ENCODE data around the gene NUCB1.

NUCB1 gene

GRCh38 chr19:48961673-48962028 lies 61.5 kb downstream of the NUCB1 start:
- Histone ChIP-seq H3K27me3 (ENCODE audit: control insufficient read depth, insufficient read depth, low read length) (no peaks in the 10 kb centered on the region), H3K4me1 (ENCODE audit: control insufficient read depth, low read depth, low read length) (peaks cover 14% of the 10 kb centered on the region), H3K9ac (ENCODE audit: low read length) (no peak overlapping the region)

DNA sequence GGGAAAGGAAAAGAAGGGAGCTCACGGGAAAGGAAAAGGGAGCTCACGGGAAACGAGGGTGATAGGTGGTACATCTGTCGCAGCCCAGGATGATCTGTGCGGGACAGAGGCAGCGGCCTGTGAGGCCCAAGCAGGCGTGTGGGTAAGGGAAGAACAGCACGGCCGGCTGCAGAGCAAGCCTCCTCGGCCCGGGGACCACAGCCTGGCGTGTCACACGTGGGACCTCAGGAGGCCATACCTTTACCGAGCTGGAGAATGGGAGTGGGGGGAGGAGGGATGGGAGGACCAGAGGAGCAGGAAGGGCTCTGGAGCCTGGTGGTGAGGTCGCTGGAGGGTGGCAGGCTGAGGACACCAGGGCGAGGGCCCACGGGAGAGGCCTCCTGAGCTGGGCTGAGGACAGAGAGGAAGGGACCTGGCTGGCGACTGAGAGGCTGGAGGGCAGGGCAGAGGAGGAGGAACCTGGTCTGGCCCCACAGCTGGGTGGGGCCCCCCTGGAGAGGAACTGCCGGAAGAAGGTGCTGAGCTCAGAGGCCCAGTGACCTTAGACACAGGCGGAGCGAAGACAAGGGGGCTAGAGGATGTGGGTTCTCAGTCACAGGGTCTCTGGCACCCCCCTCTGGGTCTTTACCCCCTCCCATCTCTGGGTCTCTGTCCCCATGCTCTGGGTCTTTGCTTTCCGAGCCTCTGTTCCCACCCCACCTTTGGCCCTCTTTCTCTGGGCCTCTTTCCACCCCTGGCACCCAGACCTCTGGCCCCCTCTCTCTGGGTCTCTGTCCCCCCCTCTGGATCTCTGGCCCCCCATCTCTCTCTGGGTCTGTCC lies 62.1 kb downstream of the NUCB1 start:
- Histone ChIP-seq H3K4me1 (ENCODE audit: control insufficient read depth, low read depth, low read length) (peaks cover 14% of the 10 kb centered on the region), H3K9ac (ENCODE audit: low read length) (no peak overlapping the region), H3K27me3 (ENCODE audit: control insufficient read depth, insufficient read depth, low read length) (no peaks in the 10 kb centered on the region), H3K27ac (ENCODE audit: low read length) (no peak overlapping the region), H3K36me3 (ENCODE audit: control insufficient read depth, low read depth, low read length) (peaks cover 12% of the 10 kb centered on the region), H3K9me3 (ENCODE audit: control insufficient read depth, low read depth, low read length) (no peaks in the 10 kb centered on the region), H3K4me3 (ENCODE audit: low read length) (no peak overlapping the region)

More at GRCh38 chr19:48961673-48962028, 61.5 kb downstream of the NUCB1 start:
- Histone ChIP-seq H3K36me3 (ENCODE audit: control insufficient read depth, low read depth, low read length) (peaks cover 7% of the 10 kb centered on the region), H3K4me3 (ENCODE audit: low read length) (no peak overlapping the region), H3K27ac (ENCODE audit: low read length) (no peak overlapping the region), H3K9me3 (ENCODE audit: control insufficient read depth, low read depth, low read length) (no peaks in the 10 kb centered on the region)

- Histone ChIP-seq H3K9ac (ENCODE audit: low read length) (no peak overlapping the region), H3K9me3 (ENCODE audit: control insufficient read depth, low read depth, low read length) (no peaks in the 10 kb centered on the region), H3K36me3 (ENCODE audit: control insufficient read depth, low read depth, low read length) (peaks cover 12% of the 10 kb centered on the region), H3K27ac (ENCODE audit: low read length) (no peak overlapping the region), H3K4me1 (ENCODE audit: control insufficient read depth, low read depth, low read length) (peaks cover 14% of the 10 kb centered on the region), H3K4me3 (ENCODE audit: low read length) (no peak overlapping the region), H3K27me3 (ENCODE audit: control insufficient read depth, insufficient read depth, low read length) (no peaks in the 10 kb centered on the region)
These were observed 62.7 kb downstream of the NUCB1 start for GRCh38 chr19:48962849-48963165.

DNA sequence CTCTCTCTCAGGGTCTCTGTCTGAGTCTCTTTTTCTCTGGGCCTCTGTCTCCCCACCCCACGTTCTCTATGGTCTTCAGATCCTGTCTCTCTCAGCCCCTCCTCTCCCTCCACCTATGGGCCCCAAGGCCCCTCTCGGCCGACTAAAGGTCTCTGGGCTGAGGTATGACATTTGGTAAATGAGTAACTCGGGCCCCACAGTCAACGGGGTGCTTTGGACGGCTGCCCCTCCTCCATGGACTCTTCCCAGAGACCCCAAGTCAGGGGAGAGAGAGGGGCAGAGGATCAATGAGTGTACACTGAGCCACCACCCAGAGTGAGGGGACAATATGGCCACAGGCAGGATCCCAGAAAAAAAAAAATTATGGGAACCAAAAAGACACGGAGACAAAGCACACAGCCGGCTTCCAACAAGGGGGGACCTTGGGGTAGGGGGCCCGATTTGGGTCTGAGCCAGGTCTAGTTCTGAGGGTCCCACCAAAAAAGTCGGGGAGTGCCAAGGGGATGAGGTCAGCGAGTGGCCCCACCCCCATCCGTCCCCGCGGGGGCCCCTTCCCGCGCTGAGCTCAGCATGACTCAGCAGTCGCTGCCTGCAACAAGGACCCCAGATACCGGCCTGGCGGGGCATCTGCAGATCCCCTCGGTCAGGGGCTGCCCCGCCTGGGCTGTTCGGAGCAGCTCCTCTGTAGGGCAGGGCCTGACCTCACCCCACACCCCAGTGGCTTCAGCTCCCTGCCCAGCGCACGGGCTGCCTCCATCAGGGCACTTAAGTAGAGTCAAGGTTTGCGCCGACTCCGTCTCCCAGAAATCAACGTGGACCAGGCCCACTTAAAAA lies 63.5 kb downstream of the NUCB1 start:
- Histone ChIP-seq H3K27me3 (ENCODE audit: control insufficient read depth, insufficient read depth, low read length) (no peaks in the 10 kb centered on the region), H3K4me1 (ENCODE audit: control insufficient read depth, low read depth, low read length) (peaks cover 14% of the 10 kb centered on the region), H3K9ac (ENCODE audit: low read length) (peak overlapping the region; percentile 71), H3K4me3 (ENCODE audit: low read length) (peak overlapping the region; percentile 53), H3K36me3 (ENCODE audit: control insufficient read depth, low read depth, low read length) (peaks cover 15% of the 10 kb centered on the region), H3K9me3 (ENCODE audit: control insufficient read depth, low read depth, low read length) (no peaks in the 10 kb centered on the region), H3K27ac (ENCODE audit: low read length) (peak overlapping the region; percentile 50)

DNA sequence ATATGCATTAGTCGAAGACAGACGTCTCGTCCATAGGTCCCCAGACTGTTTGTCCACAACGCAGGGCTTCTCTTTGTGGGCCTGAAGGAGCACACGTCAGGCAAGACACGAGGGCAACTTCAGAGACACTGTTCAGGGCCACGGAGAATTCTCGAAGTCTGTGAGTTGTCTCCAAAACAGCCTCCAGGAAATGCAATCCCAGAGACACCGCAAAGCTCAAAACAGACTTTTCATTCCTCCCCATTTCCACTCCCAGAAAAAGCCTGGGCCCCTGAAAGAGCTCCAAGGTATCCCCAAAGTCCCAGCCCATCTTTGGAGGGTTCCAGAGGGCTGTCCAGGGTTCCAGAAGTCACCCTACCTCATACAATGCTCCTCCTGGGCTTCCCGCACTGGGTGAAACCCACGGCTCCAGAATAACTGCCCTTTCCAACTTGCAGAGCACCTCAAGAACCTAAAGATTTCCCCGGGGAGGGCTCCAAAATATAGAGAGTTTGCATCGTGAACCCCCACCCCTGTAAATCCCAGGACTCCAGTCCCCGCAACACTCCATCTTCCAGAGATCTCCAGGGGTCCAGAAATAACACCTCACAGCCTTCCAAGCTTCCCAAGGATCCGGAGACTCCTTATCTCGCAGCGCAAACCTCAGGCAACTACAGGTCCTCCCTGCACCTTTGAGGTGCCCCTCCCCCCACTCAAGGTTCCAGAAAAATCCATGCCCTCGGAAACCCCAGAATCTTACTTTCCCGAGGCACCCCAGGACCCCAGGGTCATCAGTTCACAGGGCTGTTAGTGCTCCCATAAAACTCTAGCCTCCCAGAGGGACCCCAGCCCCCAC lies 64.3 kb downstream of the NUCB1 start:
- peak overlapping the region; percentile 71 for H3K9ac ChIP-seq (ENCODE audit: low read length)
- peak overlapping the region; percentile 53 for H3K4me3 ChIP-seq (ENCODE audit: low read length)
- H3K4me1 ChIP-seq (ENCODE audit: control insufficient read depth, low read depth, low read length), result peaks cover 14% of the 10 kb centered on the region
- H3K36me3 ChIP-seq (ENCODE audit: control insufficient read depth, low read depth, low read length), result peaks cover 15% of the 10 kb centered on the region
- H3K27me3 ChIP-seq (ENCODE audit: control insufficient read depth, insufficient read depth, low read length), result no peaks in the 10 kb centered on the region
- no peaks in the 10 kb centered on the region for H3K9me3 ChIP-seq (ENCODE audit: control insufficient read depth, low read depth, low read length)
- peak overlapping the region; percentile 50 for H3K27ac ChIP-seq (ENCODE audit: low read length)

GRCh38 chr19:48965040-48965805 lies 65.1 kb downstream of the NUCB1 start, which contains the start of gene FTL:
TSS of gene FTL (plus strand) at chr19:48965309. CDS start at chr19:48965508, 199 bp downstream.
- H3K9me3 ChIP-seq (ENCODE audit: control insufficient read depth, low read depth, low read length), result no peaks in the 10 kb centered on the region
- no peaks in the 10 kb centered on the region for H3K27me3 ChIP-seq (ENCODE audit: control insufficient read depth, insufficient read depth, low read length)
- H3K27ac ChIP-seq (ENCODE audit: low read length), result peak within 1 kb of the TSS; percentile 66
- peaks cover 15% of the 10 kb centered on the region for H3K36me3 ChIP-seq (ENCODE audit: control insufficient read depth, low read depth, low read length)
- H3K4me3 ChIP-seq (ENCODE audit: low read length), result peak within 1 kb of the TSS; percentile 95
- peak within 1 kb of the TSS; percentile 92 for H3K9ac ChIP-seq (ENCODE audit: low read length)
- peaks cover 14% of the 10 kb centered on the region for H3K4me1 ChIP-seq (ENCODE audit: control insufficient read depth, low read depth, low read length)

DNA sequence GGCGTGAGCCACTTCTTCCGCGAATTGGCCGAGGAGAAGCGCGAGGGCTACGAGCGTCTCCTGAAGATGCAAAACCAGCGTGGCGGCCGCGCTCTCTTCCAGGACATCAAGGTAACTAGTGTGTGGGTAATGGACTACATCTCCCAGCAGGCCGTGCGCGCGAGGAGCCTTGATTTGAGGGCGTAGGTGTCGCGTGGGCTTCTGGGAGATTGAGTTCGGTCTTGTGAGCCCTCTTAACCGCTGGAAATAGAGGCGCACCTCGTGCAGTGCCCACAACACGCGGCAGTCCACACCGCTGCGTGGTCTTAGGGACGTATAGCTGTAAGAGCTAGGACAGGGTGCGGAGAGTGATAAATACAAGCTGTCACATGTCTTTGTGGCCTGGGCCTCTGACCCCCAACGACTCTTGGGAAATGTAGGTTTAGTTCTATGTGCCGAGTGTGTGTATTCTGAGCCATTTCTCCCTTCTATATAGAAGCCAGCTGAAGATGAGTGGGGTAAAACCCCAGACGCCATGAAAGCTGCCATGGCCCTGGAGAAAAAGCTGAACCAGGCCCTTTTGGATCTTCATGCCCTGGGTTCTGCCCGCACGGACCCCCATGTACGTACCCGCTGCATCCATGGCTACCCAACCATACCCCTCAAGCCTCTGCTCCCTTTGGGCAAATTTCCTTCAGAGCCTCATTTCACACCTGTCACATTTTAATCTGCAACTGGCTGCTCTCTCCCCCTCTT lies 65.9 kb downstream of the NUCB1 start:
- Histone ChIP-seq H3K36me3 (ENCODE audit: control insufficient read depth, low read depth, low read length) (peaks cover 15% of the 10 kb centered on the region), H3K4me3 (ENCODE audit: low read length) (peak overlapping the region; percentile 95), H3K27me3 (ENCODE audit: control insufficient read depth, insufficient read depth, low read length) (no peaks in the 10 kb centered on the region), H3K9me3 (ENCODE audit: control insufficient read depth, low read depth, low read length) (no peaks in the 10 kb centered on the region), H3K27ac (ENCODE audit: low read length) (peak overlapping the region; percentile 66), H3K4me1 (ENCODE audit: control insufficient read depth, low read depth, low read length) (peaks cover 14% of the 10 kb centered on the region), H3K9ac (ENCODE audit: low read length) (peak overlapping the region; percentile 92)

GRCh38 chr19:48966541-48967345 lies 66.6 kb downstream of the NUCB1 start:
- Histone ChIP-seq H3K4me1 (ENCODE audit: control insufficient read depth, low read depth, low read length) (peaks cover 14% of the 10 kb centered on the region), H3K36me3 (ENCODE audit: control insufficient read depth, low read depth, low read length) (peaks cover 15% of the 10 kb centered on the region), H3K9ac (ENCODE audit: low read length) (no peak overlapping the region), H3K9me3 (ENCODE audit: control insufficient read depth, low read depth, low read length) (no peaks in the 10 kb centered on the region), H3K4me3 (ENCODE audit: low read length) (peak overlapping the region; percentile 95), H3K27ac (ENCODE audit: low read length) (no peak overlapping the region), H3K27me3 (ENCODE audit: control insufficient read depth, insufficient read depth, low read length) (no peaks in the 10 kb centered on the region)

DNA sequence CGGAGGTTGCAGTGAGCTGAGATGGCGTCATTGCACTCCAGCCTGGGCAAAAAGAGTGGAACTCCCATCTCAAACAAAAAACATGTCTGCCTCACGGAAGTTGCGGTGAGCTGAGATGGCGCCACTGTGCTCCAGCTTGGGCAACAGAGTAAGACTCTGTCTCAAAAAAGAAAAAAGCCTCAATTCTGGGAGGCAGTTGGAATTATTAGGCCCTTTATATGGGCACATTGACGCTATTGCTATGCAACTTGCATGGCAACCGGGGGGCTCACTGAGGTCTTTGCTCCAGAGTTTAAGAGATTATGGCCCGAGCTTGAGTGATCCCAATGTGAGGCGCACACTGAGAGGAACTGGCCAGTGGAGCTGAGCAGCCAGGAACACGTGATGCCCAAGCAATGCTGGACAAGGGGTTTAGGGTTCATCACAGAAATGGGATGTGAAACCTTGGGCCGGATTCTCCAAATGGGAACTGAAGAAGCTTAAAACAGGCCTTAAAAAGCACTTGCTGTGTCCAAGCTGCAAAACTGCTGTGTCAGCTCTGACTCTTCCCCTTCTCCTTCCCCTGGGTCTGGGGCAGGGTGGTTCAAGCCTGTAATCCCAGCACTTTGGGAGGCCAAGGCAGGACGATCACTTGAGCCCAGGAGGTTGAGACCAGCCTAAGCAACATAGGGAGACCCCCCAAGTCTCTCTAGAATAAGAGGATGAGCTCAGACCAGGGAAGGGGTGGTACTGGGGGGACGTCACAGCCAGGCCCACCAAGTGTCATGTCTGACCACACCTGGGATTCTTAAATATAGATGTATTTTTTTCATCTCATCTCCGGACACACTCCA lies 67.5 kb downstream of the NUCB1 start:
- Histone ChIP-seq H3K4me1 (ENCODE audit: control insufficient read depth, low read depth, low read length) (peaks cover 14% of the 10 kb centered on the region), H3K9ac (ENCODE audit: low read length) (no peak overlapping the region), H3K27me3 (ENCODE audit: control insufficient read depth, insufficient read depth, low read length) (no peaks in the 10 kb centered on the region), H3K36me3 (ENCODE audit: control insufficient read depth, low read depth, low read length) (peaks cover 15% of the 10 kb centered on the region), H3K4me3 (ENCODE audit: low read length) (no peak overlapping the region), H3K9me3 (ENCODE audit: control insufficient read depth, low read depth, low read length) (no peaks in the 10 kb centered on the region), H3K27ac (ENCODE audit: low read length) (no peak overlapping the region)
